GM18867 (cell line): ENCODE results near the gene RASD1.
"Not testable (repeated sequence)": the region's sequence is repeated elsewhere in the genome, so short reads cannot be mapped to it uniquely, and the experiment has no call there.

Source experiments
- ATAC-seq: cut with Tn5 transposase; IDR thresholded peaks from one replicate; pipeline ENCODE4 v1.9.1; 2021; ENCODE audit warnings: mild to moderate bottlenecking, moderate library complexity; ENCODE audit not compliant: unreplicated experiment

Gene RASD1

GRCh38 chr17:17497845-17498520 lies 1.8 kb upstream of the RASD1 start:
- no peak for ATAC-seq

DNA sequence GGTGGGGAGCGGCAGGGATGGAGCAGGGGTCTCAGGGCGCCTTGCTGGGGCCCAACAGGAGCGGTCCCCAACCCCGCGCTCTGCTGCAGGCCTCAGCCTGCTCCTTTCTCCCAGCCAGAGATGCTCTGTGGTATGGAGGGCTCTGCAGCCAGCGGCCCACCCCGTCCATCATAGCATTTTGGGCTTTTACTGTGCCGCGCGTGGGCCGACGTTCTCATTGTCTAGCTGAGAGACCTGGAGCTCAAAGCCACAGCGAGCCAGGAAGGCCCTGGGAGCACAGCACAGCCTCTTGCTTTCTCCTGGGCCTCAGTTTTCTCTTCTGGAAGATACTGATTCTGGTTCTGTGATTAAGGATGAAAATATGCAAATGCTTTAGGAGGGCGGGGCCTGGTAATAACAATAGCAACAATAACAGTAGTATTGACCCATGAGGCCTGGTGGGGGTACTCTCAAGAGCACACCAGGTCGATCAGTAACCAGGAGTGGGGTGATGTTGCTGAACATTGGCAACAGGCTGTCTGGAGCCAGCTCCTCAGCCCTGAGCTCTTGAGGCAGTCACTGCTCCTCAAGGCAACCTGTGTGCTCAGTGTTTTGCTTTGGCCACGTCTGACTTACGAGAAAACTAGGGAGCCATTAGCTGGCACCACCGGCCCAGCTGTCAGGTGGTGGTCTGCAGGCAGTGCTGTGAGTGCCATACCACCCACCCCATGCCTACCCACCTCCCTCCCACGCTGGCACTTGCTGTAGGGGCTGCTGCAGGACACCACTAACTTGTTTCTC lies 1.1 kb upstream of the RASD1 start:
- ATAC-seq = no peak

DNA sequence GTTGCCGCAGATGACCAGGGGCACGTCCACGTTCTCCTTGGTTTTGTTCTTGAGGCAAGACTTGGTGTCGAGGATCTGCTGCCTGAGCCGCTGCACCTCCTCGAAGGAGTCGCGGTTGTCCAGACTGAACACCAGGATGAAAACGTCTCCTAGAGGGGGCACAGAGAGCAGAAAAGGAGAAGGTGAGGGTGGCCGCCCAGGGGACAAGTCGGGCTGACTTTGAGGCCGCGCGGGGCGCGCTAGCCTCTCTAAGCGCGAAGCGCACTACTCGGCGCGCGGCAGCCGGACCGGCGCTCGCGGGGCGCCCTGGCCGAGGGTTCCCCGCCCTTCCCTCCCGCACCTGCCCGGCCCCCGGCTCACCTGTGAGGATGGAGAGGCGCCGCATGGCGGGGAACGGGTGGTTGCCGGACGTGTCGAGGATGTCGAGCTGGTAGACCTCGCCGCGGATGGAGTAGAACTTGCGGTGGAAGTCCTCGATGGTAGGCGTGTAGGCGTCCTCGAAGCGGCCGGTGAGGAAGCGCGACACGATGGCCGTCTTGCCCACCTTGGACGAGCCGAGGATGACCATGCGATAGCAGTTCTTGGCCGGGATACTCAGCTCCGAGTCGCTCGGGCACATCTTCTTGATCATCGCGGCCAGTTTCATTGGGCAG lies 533 bp downstream of the RASD1 start:
- ATAC-seq = no peak

- no peak for ATAC-seq
These were observed 1.2 kb downstream of the RASD1 start for GRCh38 chr17:17494870-17495535.

GRCh38 chr17:17494499-17494869 lies 1.7 kb downstream of the RASD1 start:
- no peak for ATAC-seq

DNA sequence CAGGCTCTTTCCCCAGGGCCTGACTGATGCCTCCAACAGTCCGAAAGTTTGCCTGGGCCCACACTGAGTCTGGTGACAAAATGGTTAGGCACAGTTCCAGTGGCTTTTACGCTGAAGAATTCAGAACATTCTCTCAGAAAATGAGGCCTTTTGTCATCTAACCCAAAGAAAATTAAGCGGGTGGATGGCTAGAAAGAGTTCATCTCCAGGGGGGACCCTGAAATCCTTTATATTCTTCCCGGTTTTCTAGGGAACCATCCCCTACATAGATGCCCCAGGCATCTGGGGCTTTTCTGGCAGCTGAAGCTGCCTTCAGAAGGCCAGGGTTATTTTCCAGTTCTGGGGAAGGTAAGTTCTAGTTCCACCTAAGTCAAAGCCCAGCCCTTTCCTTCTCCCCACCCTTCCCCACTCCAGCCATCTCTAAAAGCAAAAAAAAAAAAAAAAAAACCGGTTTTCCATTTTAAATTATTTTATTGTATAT lies 2.2 kb downstream of the RASD1 start:
- no peak for ATAC-seq

GRCh38 chr17:17493249-17493985 lies 2.8 kb downstream of the RASD1 start:
- ATAC-seq = no peak

- ATAC-seq = no peak
These were observed 3.6 kb downstream of the RASD1 start for GRCh38 chr17:17492571-17492970.

DNA sequence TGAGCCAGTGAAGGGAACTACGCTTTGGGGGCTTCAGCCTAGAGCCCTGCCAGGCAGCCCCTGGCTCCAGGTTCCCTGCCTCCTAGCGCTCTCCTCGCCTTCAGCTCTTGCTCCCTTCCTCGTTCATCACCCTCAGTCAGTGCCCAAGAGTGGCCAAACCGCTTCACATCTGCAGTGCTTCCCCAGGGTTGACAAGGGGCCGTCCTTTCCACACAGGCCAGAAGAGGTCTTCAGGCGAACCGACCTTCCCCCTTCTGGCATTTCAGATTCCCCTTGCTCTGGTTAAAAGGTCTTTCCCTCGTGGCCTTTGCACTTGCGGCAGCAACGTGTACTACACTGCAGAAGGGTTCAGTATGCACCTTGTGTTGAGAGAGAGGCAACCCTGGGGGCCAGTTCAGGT lies 4.1 kb downstream of the RASD1 start:
- ATAC-seq = no peak

GRCh38 chr17:17491546-17491988 lies 4.6 kb downstream of the RASD1 start:
- no peak for ATAC-seq

GRCh38 chr17:17491031-17491471 lies 5.1 kb downstream of the RASD1 start:
- ATAC-seq = no peak

DNA sequence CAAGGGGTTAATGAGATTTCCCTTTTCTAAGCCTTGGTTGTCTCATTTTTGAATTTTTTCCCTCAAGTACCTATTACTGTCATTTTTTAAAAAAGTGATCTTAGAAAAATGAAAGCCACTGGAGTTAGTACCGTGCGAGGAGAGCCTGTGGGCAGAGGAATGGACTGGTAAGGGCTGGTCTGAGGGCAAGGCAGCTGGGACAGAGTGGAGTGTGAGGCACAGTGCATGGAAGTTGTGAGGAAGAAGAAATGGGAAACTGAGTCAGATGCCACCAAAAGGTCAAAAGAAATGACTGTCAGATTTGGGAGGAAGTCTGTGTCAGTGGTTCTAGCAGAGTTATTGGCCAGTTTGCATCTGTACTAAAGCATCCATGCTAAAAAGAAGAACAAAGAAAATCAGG lies 8.2 kb downstream of the RASD1 start:
- ATAC-seq = no peak

- ATAC-seq = not testable (repeated sequence)
These were observed 9.8 kb downstream of the RASD1 start for GRCh38 chr17:17486416-17486815.

GRCh38 chr17:17485420-17485819 lies 10.8 kb downstream of the RASD1 start:
- ATAC-seq = no peak

DNA sequence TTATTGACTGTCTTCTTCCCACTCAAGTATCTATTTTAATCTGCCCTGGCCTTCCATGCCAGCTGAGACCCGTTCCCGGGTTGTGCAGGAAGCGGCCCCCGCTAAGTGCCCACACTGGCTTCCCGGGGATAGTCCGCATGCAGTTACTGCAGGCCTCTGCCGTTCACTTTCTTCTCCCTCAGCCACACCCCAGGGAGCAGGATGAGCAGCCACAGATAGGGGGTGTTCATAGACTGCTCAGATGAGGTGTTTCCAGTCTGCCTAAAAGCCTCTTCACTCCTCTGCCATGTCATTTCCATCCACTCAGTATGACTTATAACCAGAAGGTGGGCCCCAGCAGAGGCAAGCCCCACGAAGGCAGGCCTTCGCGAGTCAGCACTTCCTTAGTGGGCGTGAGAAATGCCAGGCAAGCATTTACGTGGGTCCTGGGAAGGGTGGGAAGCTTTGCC lies 11.7 kb downstream of the RASD1 start:
- ATAC-seq = no peak

DNA sequence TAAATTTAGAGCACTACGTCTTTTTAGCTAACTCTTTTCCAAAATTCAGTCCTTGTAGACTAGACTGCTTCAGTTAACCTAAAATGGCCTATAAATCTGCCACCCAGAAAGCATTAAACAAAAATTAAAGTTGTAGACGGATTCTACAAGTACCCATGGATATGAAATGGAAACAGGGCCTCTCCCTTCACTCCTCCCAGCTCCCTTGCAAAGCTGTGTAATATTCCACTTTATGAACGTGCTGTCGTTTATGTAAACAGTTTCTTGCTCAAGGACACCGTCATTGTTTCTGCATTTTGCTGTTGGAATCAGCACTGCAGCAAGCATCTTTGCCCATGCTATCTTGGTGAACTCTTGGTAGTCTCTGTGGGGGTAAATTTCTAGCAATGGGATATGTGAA lies 14.3 kb downstream of the RASD1 start:
- no peak for ATAC-seq

- no peak for ATAC-seq
These were observed 15.5 kb downstream of the RASD1 start for GRCh38 chr17:17480593-17481148.

GRCh38 chr17:17479209-17479608 lies 17.0 kb downstream of the RASD1 start:
- ATAC-seq = no peak

DNA sequence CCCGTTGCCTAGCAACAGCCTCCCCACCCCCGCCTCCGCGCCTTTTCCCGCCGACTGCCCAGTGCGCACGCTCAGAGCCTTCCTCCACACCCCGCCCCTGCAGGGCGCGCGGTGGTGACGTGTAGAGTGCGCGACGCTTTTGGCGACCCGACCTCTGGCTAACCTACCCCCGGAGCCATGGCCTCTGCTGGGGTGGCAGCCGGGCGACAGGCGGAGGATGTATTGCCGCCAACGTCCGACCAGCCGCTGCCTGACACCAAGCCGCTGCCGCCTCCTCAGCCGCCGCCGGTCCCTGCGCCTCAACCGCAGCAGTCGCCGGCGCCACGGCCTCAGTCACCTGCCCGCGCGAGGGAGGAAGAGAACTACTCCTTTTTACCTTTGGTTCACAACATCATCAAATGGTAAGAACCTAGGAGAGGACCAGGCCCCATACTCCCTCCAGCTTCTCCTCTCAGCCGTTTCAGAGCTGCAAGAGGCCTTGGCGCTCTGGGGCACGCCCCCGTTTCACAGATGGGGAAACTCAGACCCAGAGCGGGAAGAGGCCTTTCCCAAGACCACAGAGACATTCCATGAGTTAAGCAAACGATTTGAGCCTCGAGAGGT lies 19.2 kb downstream of the RASD1 start, which contains the start of gene MED9:
TSS of gene MED9 (plus strand) at position 136 of the 603 bp plus-strand sequence. CDS start at position 178, 42 bp downstream.
- peak; percentile 77 for ATAC-seq

- ATAC-seq = no peak
These were observed 21.9 kb downstream of the RASD1 start for GRCh38 chr17:17474341-17474740.
